DOHH2 (cell line): ENCODE results near the gene PROC.

Source experiments
- CTCF ChIP-seq: fragments of 200-600 bp; sonication (generic); IDR thresholded peaks from one replicate; pipeline ENCODE4 v1.5.1; 2014; ENCODE audit warnings: antibody characterized with exemption, mild to moderate bottlenecking, low read depth, low read length; ENCODE audit not compliant: poor library complexity, severe bottlenecking
- EZH2phosphoT487 ChIP-seq: fragments of 200-600 bp; sonication (generic); IDR thresholded peaks from 2 replicates; pipeline ENCODE4 v1.6.1; 2017; ENCODE audit warnings: borderline replicate concordance, mild to moderate bottlenecking, antibody characterized with exemption, low read length, moderate library complexity, mixed read lengths

GRCh38 chr2:127394492-127394891 lies 23.7 kb upstream of the PROC start:
- TF ChIP-seq CTCF (no peak), EZH2phosphoT487 (no peak)
